HepG2 (cell line): Measurements from ENCODE around the gene PLD3. TPM values are rescaled to one million over a fixed set of nuclear protein-coding genes. Genes with fewer than 3 reads are reported as not detected.

Experiments used
- ATAC-seq: fragments of 200-7000 bp; cut with Tn5 transposase; 3 replicates; pipeline ENCODE4 v1.9.1; 2020; ENCODE audit warnings: mild to moderate bottlenecking, moderate library complexity
- BruUV-seq: library from RNA; stranded (reverse); fragments of 400-500 nt; replicated peaks from 2 replicates; lab custom pipeline; 2021; lab: Mats Ljungman, UMichigan
- CTCF ChIA-PET: fragments of 300-600 bp; formaldehyde crosslinking; extraction: SDS; loops from one replicate; lab custom pipeline; 2021; ENCODE audit warnings: low total read pairs, inconsistent platforms, low intra/inter-chr PET ratio; lab: Yijun Ruan, JAX
- POLR2A ChIA-PET: fragments of 350-600 bp; sonication (Branson Sonifier 250); formaldehyde crosslinking; loops from one replicate; lab custom pipeline; 2020; ENCODE audit warnings: antibody characterized with exemption, inconsistent platforms; lab: Yijun Ruan, JAX
- DNase-seq: peaks from one replicate; pipeline ENCODE4 v3.0.0-alpha.2; 2015; ENCODE audit warnings: low spot score
- FAIRE-seq: peaks from 3 replicates; lab custom pipeline; 2011; peaks lifted over from hg19 to GRCh38; lab: Jason Lieb, UNC
- H2AFZ ChIP-seq: one replicate; pipeline ENCODE4 v1.6.1; 2011; ENCODE audit warnings: low read length, inconsistent platforms
- H3K27ac ChIP-seq: fragments of 300-600 bp; 3 replicates; pipeline ENCODE4 v1.8.0; 2011; ENCODE audit warnings: mixed run types, mild to moderate bottlenecking, mixed read lengths, low read length, inconsistent platforms; ENCODE audit not compliant: insufficient read depth; ENCODE audit errors: extremely low read length
- H3K27me3 ChIP-seq, 2 experiments: fragments of 200-600 bp in 1 of 2; 2 replicates in 1 of 2; 3 replicates in 1 of 2; pipeline versions ENCODE4 v1.6.0 to v1.8.0; 2011; ENCODE audit warnings: low read length in 2 of 2, mild to moderate bottlenecking in 2 of 2, moderate library complexity in 2 of 2, inconsistent platforms in 1 of 2; ENCODE audit not compliant: insufficient read depth in 2 of 2, control insufficient read depth in 1 of 2
- H3K36me3 ChIP-seq, 2 experiments: fragments of 200-600 bp in 1 of 2; replicated peaks in 1 of 2; 2 replicates in 1 of 2; 3 replicates in 1 of 2; pipeline versions ENCODE4 v1.5.1 to v1.8.0; 2011; ENCODE audit warnings: low read length in 2 of 2, inconsistent platforms in 1 of 2; ENCODE audit not compliant: insufficient read depth in 2 of 2, control insufficient read depth in 1 of 2
- H3K4me1 ChIP-seq: 2 replicates; pipeline ENCODE4 v1.5.1; 2012; ENCODE audit warnings: low read length, inconsistent platforms; ENCODE audit not compliant: insufficient read depth
- H3K4me2 ChIP-seq: 2 replicates; pipeline ENCODE4 v1.6.0; 2011; ENCODE audit warnings: low read depth, low read length, inconsistent platforms
- H3K4me3 ChIP-seq, 3 experiments: fragments of 200-600 bp in 1 of 3; sonication (generic), shearing (Covaris generic) in 1 of 3; replicated peaks in 1 of 3; 2 replicates each; pipeline ENCODE4 v1.5.1; 2011 to 2016; ENCODE audit warnings: low read length in 3 of 3, inconsistent platforms in 2 of 3, low read depth in 2 of 3, mild to moderate bottlenecking in 2 of 3, control low read depth in 1 of 3, mixed read lengths in 1 of 3; ENCODE audit not compliant: insufficient read depth in 1 of 3
- H3K79me2 ChIP-seq: one replicate; pipeline ENCODE4 v1.6.1; 2011; ENCODE audit warnings: low read length, inconsistent platforms; ENCODE audit not compliant: insufficient read depth
- H3K9ac ChIP-seq: 2 replicates; pipeline ENCODE4 v1.6.0; 2011; ENCODE audit warnings: mild to moderate bottlenecking, low read depth, low read length, inconsistent platforms; ENCODE audit not compliant: insufficient read depth
- H3K9me3 ChIP-seq: 2 replicates; pipeline ENCODE4 v1.5.1; 2012; ENCODE audit warnings: mild to moderate bottlenecking, low read length
- H4K20me1 ChIP-seq: 2 replicates; pipeline ENCODE4 v1.6.0; 2011; ENCODE audit warnings: inconsistent platforms, mild to moderate bottlenecking, low read length, moderate library complexity; ENCODE audit not compliant: insufficient read depth
- CEBPZ ChIP-seq: IDR thresholded peaks from 2 replicates; pipeline ENCODE4 v1.6.1; 2012; ENCODE audit warnings: low read length, improper control_type of control experiment
- CHCHD3 ChIP-seq: sonication (generic); formaldehyde crosslinking; IDR thresholded peaks from 2 replicates; pipeline ENCODE4 v1.8.0; 2022; ENCODE audit warnings: mild to moderate bottlenecking, missing genetic modification reagents, moderate library complexity
- JDP2 ChIP-seq: sonication (generic); formaldehyde crosslinking; IDR thresholded peaks from 2 replicates; pipeline ENCODE4 v1.8.1; 2022; ENCODE audit warnings: missing genetic modification reagents, borderline replicate concordance
- KDM6A ChIP-seq: IDR thresholded peaks from 2 replicates; pipeline ENCODE4 v1.6.1; 2016; ENCODE audit warnings: low read depth
- MED13 ChIP-seq: sonication (generic); formaldehyde crosslinking; IDR thresholded peaks from 2 replicates; pipeline ENCODE4 v1.5.0; 2020; ENCODE audit warnings: missing genetic modification reagents
- POLR2AphosphoS5 ChIP-seq: IDR thresholded peaks from 2 replicates; pipeline ENCODE4 v1.6.1; 2012; ENCODE audit warnings: low read depth, low read length
- RELA ChIP-seq: sonication (generic); formaldehyde crosslinking; IDR thresholded peaks from 2 replicates; pipeline ENCODE4 v1.4.0; 2020; ENCODE audit warnings: missing genetic modification reagents
- SMAD9 ChIP-seq: sonication (generic); formaldehyde crosslinking; IDR thresholded peaks from 2 replicates; pipeline ENCODE4 v1.5.1; 2020; ENCODE audit warnings: mild to moderate bottlenecking, missing genetic modification reagents
- ZBTB3 ChIP-seq: sonication (generic); formaldehyde crosslinking; IDR thresholded peaks from 2 replicates; pipeline ENCODE4 v1.4.0; 2020; ENCODE audit warnings: low read depth, mild to moderate bottlenecking, moderate library complexity, missing genetic modification reagents, borderline replicate concordance
- ZNF10 ChIP-seq: sonication (generic); formaldehyde crosslinking; IDR thresholded peaks from 2 replicates; pipeline ENCODE4 v1.4.0; 2020; ENCODE audit warnings: mild to moderate bottlenecking, low read depth, missing genetic modification reagents, borderline replicate concordance
- ZNF225 ChIP-seq: sonication (generic); formaldehyde crosslinking; IDR thresholded peaks from 2 replicates; pipeline ENCODE4 v1.4.0; 2020; ENCODE audit warnings: mild to moderate bottlenecking, missing genetic modification reagents
- ZNF264 ChIP-seq: sonication (generic); formaldehyde crosslinking; IDR thresholded peaks from 2 replicates; pipeline ENCODE4 v1.4.0; 2020; ENCODE audit warnings: missing genetic modification reagents
- ZNF354B ChIP-seq: sonication (generic); formaldehyde crosslinking; IDR thresholded peaks from 2 replicates; pipeline ENCODE4 v1.8.0; 2022; ENCODE audit warnings: mild to moderate bottlenecking, missing genetic modification reagents
- ZNF597 ChIP-seq: sonication (generic); formaldehyde crosslinking; IDR thresholded peaks from 2 replicates; pipeline ENCODE4 v1.5.0; 2020; ENCODE audit warnings: missing genetic modification reagents
- WGBS: methylation state at CpG from one replicate; pipeline ENCODE4 v1.1.6; 2017; ENCODE audit warnings: low lambda C conversion rate; 5-methylcytosine and 5-hydroxymethylcytosine counted together
- in situ Hi-C: cut with HindIII; loops from 2 replicates; pipeline ENCODE4 v1.10.0; 2017; ENCODE audit warnings: low pct_unique_long_range_greater_than_20kb; ENCODE audit not compliant: extremely low pct_ligation_motif_present
- intact Hi-C: fragments of 100-400 bp; cut with micrococcal nuclease; formaldehyde crosslinking; loops from one replicate; pipeline ENCODE4 v1.10.0; 2022; ENCODE audit not compliant: unreplicated experiment
- polyA plus RNA-seq, 8 experiments: library from polyadenylated mRNA; depleted of rRNA in 3 of 8; stranded (reverse) in 7 of 8; unstranded in 1 of 8; fragments of >200 nt; fragmentation: Illumina TruSeq in 4 of 8; extraction: Trizol in 4 of 8; gene quantifications; 2 replicates each; pipeline versions ENCODE4 v1.2.1 to v1.2.3, GENCODE V29; 2011 to 2016; ENCODE audit warnings: low read depth in 4 of 8, missing spikeins in 1 of 8, mixed read lengths in 1 of 8; ENCODE audit not compliant: insufficient read depth in 1 of 8
- total RNA-seq, 5 experiments: library from RNA; depleted of rRNA; stranded (reverse); fragments of >200 nt; fragmentation: Illumina TruSeq; extraction: Trizol; gene quantifications; 2 replicates each; pipeline ENCODE4 v1.2.3, GENCODE V29; 2016; ENCODE audit warnings: low read depth in 1 of 5
- TF ChIP-seq, protein P1 (sequence below): IDR thresholded peaks from 2 replicates; pipeline ENCODE4 v1.6.1; 2016; ENCODE audit warnings: missing biosample characterization, missing genetic modification reagents, low read depth
- TF ChIP-seq, protein P2 (sequence below): IDR thresholded peaks from 2 replicates; pipeline ENCODE4 v1.6.1; 2016

PLD3 gene
- total and polyA plus RNA-seq, 2 of the 13 experiments (the other 11 are each of a cell fraction or from before 2014, with no cell fraction given): 45.7 to 164 TPM

DNA sequence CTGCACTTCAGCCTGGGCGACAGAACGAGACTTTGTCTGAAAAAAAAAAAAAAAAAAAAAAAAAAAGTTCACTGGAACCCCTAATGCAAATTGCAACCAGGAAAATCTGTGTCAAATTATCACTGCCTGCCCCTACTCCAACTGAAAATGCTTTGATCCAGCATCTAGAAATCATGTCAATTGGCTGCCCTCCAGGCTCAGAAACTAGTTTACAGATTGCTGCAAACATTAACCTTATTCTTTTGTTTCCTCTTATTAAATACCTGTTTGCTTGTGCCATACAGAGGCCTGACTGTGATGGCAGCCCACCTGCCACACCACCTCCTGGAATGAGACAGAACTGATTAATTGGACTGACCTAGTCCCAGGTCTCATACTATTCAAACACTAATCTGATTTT is 44.7 kb upstream of the PLD3 start:
- Histone ChIP-seq H3K4me1 (no peaks in the 10 kb centered on the region), H3K4me2 (no peak overlapping the region), H3K9me3 (no peaks in the 10 kb centered on the region), H3K27me3 (no peaks in the 10 kb centered on the region), H2AFZ (no peak overlapping the region), H3K36me3 (no peaks in the 10 kb centered on the region), H3K27ac (no peak overlapping the region), H3K4me3 (no peak overlapping the region), H3K79me2 (no peaks in the 10 kb centered on the region), H4K20me1 (no peaks in the 10 kb centered on the region), H3K9ac (no peak overlapping the region)
- TF ChIP-seq, protein P1, sequence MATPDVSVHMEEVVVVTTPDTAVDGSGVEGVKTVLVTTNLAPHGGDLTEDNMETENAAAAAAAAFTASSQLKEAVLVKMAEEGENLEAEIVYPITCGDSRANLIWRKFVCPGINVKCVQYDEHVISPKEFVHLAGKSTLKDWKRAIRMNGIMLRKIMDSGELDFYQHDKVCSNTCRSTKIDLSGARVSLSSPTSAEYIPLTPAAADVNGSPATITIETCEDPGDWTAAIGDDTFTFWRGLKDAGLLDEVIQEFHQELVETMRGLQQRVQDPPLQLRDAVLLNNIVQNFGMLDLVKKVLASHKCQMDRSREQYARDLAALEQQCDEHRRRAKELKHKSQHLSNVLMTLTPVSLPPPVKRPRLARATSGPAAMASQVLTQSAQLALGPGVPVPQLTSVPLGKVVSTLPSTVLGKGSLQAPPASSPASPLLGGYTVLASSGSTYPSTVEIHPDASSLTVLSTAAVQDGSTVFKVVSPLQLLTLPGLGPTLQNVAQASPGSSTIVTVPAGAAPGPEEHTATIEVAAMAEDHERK (CRISPR knock-in tag): no peak
- TF ChIP-seq ZNF225 (no peak), CEBPZ (no peak), MED13 (CRISPR knock-in tag) (no peak), ZBTB3 (CRISPR knock-in tag) (no peak), SMAD9 (CRISPR knock-in tag) (no peak), CHCHD3 (CRISPR knock-in tag) (no peak), ZNF597 (CRISPR knock-in tag) (no peak), POLR2AphosphoS5 (no peak), ZNF354B (no peak), JDP2 (CRISPR knock-in tag) (no peak), KDM6A (CRISPR knock-in tag) (no peak), ZNF10 (CRISPR knock-in tag) (no peak), ZNF264 (no peak), RELA (CRISPR knock-in tag) (no peak)
- TF ChIP-seq, protein P2, sequence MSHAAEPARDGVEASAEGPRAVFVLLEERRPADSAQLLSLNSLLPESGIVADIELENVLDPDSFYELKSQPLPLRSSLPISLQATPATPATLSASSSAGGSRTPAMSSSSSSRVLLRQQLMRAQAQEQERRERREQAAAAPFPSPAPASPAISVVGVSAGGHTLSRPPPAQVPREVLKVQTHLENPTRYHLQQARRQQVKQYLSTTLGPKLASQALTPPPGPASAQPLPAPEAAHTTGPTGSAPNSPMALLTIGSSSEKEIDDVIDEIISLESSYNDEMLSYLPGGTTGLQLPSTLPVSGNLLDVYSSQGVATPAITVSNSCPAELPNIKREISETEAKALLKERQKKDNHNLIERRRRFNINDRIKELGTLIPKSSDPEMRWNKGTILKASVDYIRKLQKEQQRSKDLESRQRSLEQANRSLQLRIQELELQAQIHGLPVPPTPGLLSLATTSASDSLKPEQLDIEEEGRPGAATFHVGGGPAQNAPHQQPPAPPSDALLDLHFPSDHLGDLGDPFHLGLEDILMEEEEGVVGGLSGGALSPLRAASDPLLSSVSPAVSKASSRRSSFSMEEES (CRISPR knock-in tag): no peak
- CTCF ChIA-PET: no interaction called here
- DNase-seq (no peak), FAIRE-seq (no peak), ATAC-seq (no peak)
- POLR2A ChIA-PET: no interaction called here
- in situ Hi-C loops (no loop called here), intact Hi-C loops (loop anchor here (10.0 kb wide), 1 partner anchor 221 kb away; no protein-coding TSS in a partner anchor)
- no TSS peak for BruUV-seq
- 79% methylated on average over 2 of the region's 2 CpGs for WGBS
